K562 (cell line): ENCODE data around the gene CNGA3. TPM values are rescaled to one million over a fixed set of nuclear protein-coding genes. Genes with fewer than 3 reads are reported as not detected.

Experiments used
- ATAC-seq: fragments of 200-7000 bp; cut with Tn5 transposase; 3 replicates; pipeline ENCODE4 v1.9.1; 2020; ENCODE audit warnings: moderate library complexity
- BruUV-seq: library from RNA; stranded (reverse); fragments of 400-500 nt; replicated peaks from 2 replicates; lab custom pipeline; 2021; lab: Mats Ljungman, UMichigan
- CTCF ChIA-PET: fragments of 300-600 bp; formaldehyde crosslinking; extraction: SDS; loops from one replicate; lab custom pipeline; 2021; ENCODE audit warnings: low intra/inter-chr PET ratio; lab: Yijun Ruan, JAX
- POLR2A ChIA-PET: fragments of 300-600, 350-650 bp; sonication (Branson Sonifier 250); formaldehyde crosslinking; extraction: SDS; loops from one replicate; lab custom pipeline; 2021; ENCODE audit warnings: antibody characterized with exemption, inconsistent platforms; lab: Yijun Ruan, JAX
- DNase-seq, 4 experiments: peaks; one replicate each; pipeline versions ENCODE4 v3.0.0 to v3.0.0-alpha.2; 2011 to 2018; ENCODE audit warnings: low spot score in 3 of 4, mixed read lengths in 3 of 4; ENCODE audit errors: extremely low read depth in 1 of 4
- FAIRE-seq: peaks from 2 replicates; lab custom pipeline; 2011; peaks lifted over from hg19 to GRCh38; lab: Jason Lieb, UNC
- H2AFZ ChIP-seq: 2 replicates; pipeline ENCODE4 v1.6.0; 2011; ENCODE audit warnings: low read depth, low read length, control low read depth, inconsistent platforms
- H3K27ac ChIP-seq: fragments of 200-600 bp; 3 replicates; pipeline ENCODE4 v1.8.0; 2011; ENCODE audit warnings: low read depth, mild to moderate bottlenecking, control low read depth, inconsistent platforms, low read length, moderate library complexity, mixed read lengths; ENCODE audit errors: extremely low read depth
- H3K27me3 ChIP-seq, 2 experiments: fragments of 300-600 bp in 1 of 2; 2 replicates in 1 of 2; 3 replicates in 1 of 2; pipeline versions ENCODE4 v1.6.0 to v1.8.0; 2011; ENCODE audit warnings: inconsistent platforms in 2 of 2, low read length in 2 of 2, mild to moderate bottlenecking in 1 of 2, mixed read lengths in 1 of 2, moderate library complexity in 1 of 2; ENCODE audit not compliant: control insufficient read depth in 2 of 2, insufficient read depth in 2 of 2
- H3K36me3 ChIP-seq: fragments of 300-600 bp; 3 replicates; pipeline ENCODE4 v1.8.0; 2011; ENCODE audit warnings: mild to moderate bottlenecking, low read length, inconsistent platforms; ENCODE audit not compliant: control insufficient read depth, insufficient read depth
- H3K4me1 ChIP-seq, 2 experiments: fragments of 200-600 bp in 1 of 2; replicated peaks in 1 of 2; 2 replicates in 1 of 2; 3 replicates in 1 of 2; pipeline versions ENCODE4 v1.5.1 to v1.8.0; 2011; ENCODE audit warnings: inconsistent platforms in 2 of 2, low read length in 2 of 2, mild to moderate bottlenecking in 1 of 2, mixed read lengths in 1 of 2, moderate library complexity in 1 of 2; ENCODE audit not compliant: control insufficient read depth in 2 of 2, insufficient read depth in 2 of 2
- H3K4me2 ChIP-seq: 2 replicates; pipeline ENCODE4 v1.6.1; 2011; ENCODE audit warnings: low read length, control low read depth, inconsistent platforms, mixed read lengths; ENCODE audit not compliant: insufficient read depth
- H3K4me3 ChIP-seq: fragments of 200-600 bp; sonication (generic), shearing (Covaris generic); 2 replicates; pipeline ENCODE4 v1.5.1; 2016; ENCODE audit warnings: control low read depth, inconsistent platforms
- H3K79me2 ChIP-seq: fragments of 200-600 bp; 3 replicates; pipeline ENCODE4 v1.8.0; 2011; ENCODE audit warnings: low read length, inconsistent platforms; ENCODE audit not compliant: control insufficient read depth, insufficient read depth
- H3K9ac ChIP-seq, 2 experiments: 2 replicates each; pipeline versions ENCODE4 v1.6.0 to v1.6.1; 2011; ENCODE audit warnings: low read depth in 2 of 2, low read length in 2 of 2, control low read depth in 1 of 2, inconsistent platforms in 1 of 2, mild to moderate bottlenecking in 1 of 2, mixed read lengths in 1 of 2; ENCODE audit not compliant: insufficient read depth in 1 of 2
- H3K9me1 ChIP-seq: one replicate; pipeline ENCODE4 v1.6.0; 2011; ENCODE audit warnings: inconsistent platforms, mild to moderate bottlenecking, low read length, moderate library complexity; ENCODE audit not compliant: control insufficient read depth, insufficient read depth
- H3K9me3 ChIP-seq: replicated peaks from 2 replicates; pipeline ENCODE4 v1.5.1; 2011; ENCODE audit warnings: low read depth, low read length, inconsistent platforms; ENCODE audit not compliant: control insufficient read depth, insufficient read depth
- H4K20me1 ChIP-seq: replicated peaks from 2 replicates; pipeline ENCODE4 v1.6.1; 2011; ENCODE audit warnings: low read length, inconsistent platforms, mixed read lengths; ENCODE audit not compliant: control insufficient read depth, insufficient read depth
- MAZ ChIP-seq, 2 experiments: fragments of 450-650 bp in 1 of 2; sonication (generic) in 1 of 2; formaldehyde crosslinking; IDR thresholded peaks in 1 of 2; conservative IDR thresholded peaks in 1 of 2; 2 replicates each; pipeline versions ENCODE4 v1.4.0 to v1.5.0; 2020; ENCODE audit warnings: mild to moderate bottlenecking in 1 of 2, missing genetic modification reagents in 1 of 2
- MLX ChIP-seq, 2 experiments: fragments of 450-650 bp in 1 of 2; sonication (generic) in 1 of 2; formaldehyde crosslinking; conservative IDR thresholded peaks; 2 replicates each; pipeline versions ENCODE4 v1.4.0 to v1.8.1; 2020 to 2022; ENCODE audit warnings: mild to moderate bottlenecking in 1 of 2, missing genetic modification reagents in 1 of 2
- MTA2 ChIP-seq: fragments of 450-650 bp; IDR thresholded peaks from 2 replicates; pipeline ENCODE4 v1.6.1; 2016; ENCODE audit warnings: low read depth
- NKRF ChIP-seq: fragments of 450-650 bp; IDR thresholded peaks from 2 replicates; pipeline ENCODE4 v1.6.1; 2016; ENCODE audit warnings: borderline replicate concordance
- ZNF175 ChIP-seq: fragments of 200-800 bp; sonication (Bioruptor generic); IDR thresholded peaks from 2 replicates; pipeline ENCODE4 v1.6.1; 2016; ENCODE audit warnings: low read depth, mild to moderate bottlenecking, missing genetic modification characterization, missing compliant biosample characterization
- ZNF785 ChIP-seq: fragments of 250-450 bp; sonication (Bioruptor Pico); IDR thresholded peaks from 2 replicates; pipeline ENCODE4 v1.4.0; 2020; ENCODE audit warnings: mild to moderate bottlenecking
- ZSCAN32 ChIP-seq: fragments of 450-650 bp; formaldehyde crosslinking; IDR thresholded peaks from 2 replicates; pipeline ENCODE4 v1.4.0; 2020; ENCODE audit warnings: mild to moderate bottlenecking, moderate library complexity
- ZZZ3 ChIP-seq: fragments of 450-650 bp; IDR thresholded peaks from 2 replicates; pipeline ENCODE4 v1.6.1; 2016; ENCODE audit warnings: antibody characterized with exemption, mild to moderate bottlenecking, moderate library complexity
- WGBS: fragments of 100-300 bp; shearing (Covaris generic); methylation state at CpG from one replicate; pipeline ENCODE4 v1.1.6; 2016; ENCODE audit warnings: low coverage, mixed read lengths; ENCODE audit not compliant: insufficient coverage; ENCODE audit errors: missing lambda C conversion rate; 5-methylcytosine and 5-hydroxymethylcytosine counted together
- in situ Hi-C: fragments of 300-500 bp; cut with MboI; formaldehyde crosslinking; loops from 4 replicates; pipeline ENCODE4 v1.15.0; 2018; ENCODE audit warnings: inconsistent platforms, mixed read lengths
- intact Hi-C: fragments of 100-400 bp; cut with micrococcal nuclease; formaldehyde crosslinking; loops from 2 replicates; pipeline ENCODE4 v1.14.2; 2022
- polyA plus RNA-seq, 8 experiments: library from polyadenylated mRNA; depleted of rRNA in 4 of 8; stranded (reverse) in 5 of 8; unstranded in 3 of 8; fragments of >200 nt; fragmentation: Nextera tagmentation in 2 of 8; fragmentation: Illumina TruSeq in 1 of 8; extraction: Ambion mirVana in 2 of 8; extraction: Trizol in 1 of 8; gene quantifications; 2 replicates each; pipeline versions ENCODE4 v1.2.1 to v1.2.3, GENCODE V29; 2011 to 2014; ENCODE audit warnings: inconsistent platforms in 1 of 8, missing spikeins in 1 of 8
- total RNA-seq, 7 experiments: library from RNA; depleted of rRNA in 6 of 7; stranded (reverse); fragments of >200 nt in 6 of 7; fragmentation: Illumina TruSeq in 2 of 7; extraction: Trizol in 2 of 7; gene quantifications; 2 replicates each; pipeline versions ENCODE4 v1.2.1 to v1.2.3, GENCODE V29; 2011 to 2021; ENCODE audit warnings: low replicate concordance in 1 of 7

Gene CNGA3
- total and polyA plus RNA-seq, 9 of the 15 experiments (the other 6 are each of a cell fraction or from before 2014, with no cell fraction given) = not detected

GRCh38 chr2:98376996-98377395, 30.7 kb downstream of the CNGA3 start:
- no TSS peak for BruUV-seq
- no peak for FAIRE-seq

More at GRCh38 chr2:98376996-98377395, 30.7 kb downstream of the CNGA3 start:
- no peak overlapping the region for H3K27ac ChIP-seq
- H3K79me2 ChIP-seq = no peaks in the 10 kb centered on the region
- H3K4me3 ChIP-seq = no peak overlapping the region
- no peak for ATAC-seq
- intact Hi-C loops = no loop called here
- no peak overlapping the region for H3K9ac ChIP-seq
- POLR2A ChIA-PET = no interaction called here
- no peaks in the 10 kb centered on the region for H3K9me3 ChIP-seq
- in situ Hi-C loops = loop anchor here (25.0 kb wide), 1 partner anchor 565 kb away; no protein-coding TSS in a partner anchor
- DNase-seq = no peak
- H3K4me2 ChIP-seq = no peak overlapping the region
- no peak for TF ChIP-seq NKRF
- TF ChIP-seq ZNF785 (CRISPR knock-in tag) = no peak
- no peak for TF ChIP-seq MLX (CRISPR knock-in tag; conservative IDR thresholded peaks at IDR 0.05)
- TF ChIP-seq MTA2 = no peak
- TF ChIP-seq ZNF175 (CRISPR knock-in tag) = no peak
- no peak for TF ChIP-seq ZZZ3
- no peak for TF ChIP-seq ZSCAN32
- TF ChIP-seq MAZ (CRISPR knock-in tag; conservative IDR thresholded peaks at IDR 0.05 in 1 of 2, IDR thresholded peaks at IDR 0.05 in 1 of 2) = no peak
- no peaks in the 10 kb centered on the region; the same call in 1 of the 2 replicates for H4K20me1 ChIP-seq
- H3K4me1 ChIP-seq = no peaks in the 10 kb centered on the region
- H3K9me1 ChIP-seq = peaks cover 3% of the 10 kb centered on the region
- H3K36me3 ChIP-seq = no peaks in the 10 kb centered on the region
- 3% methylated on average over 8 of the region's 8 CpGs for whole genome bisulfite sequencing
- no peak overlapping the region for H2AFZ ChIP-seq
- peaks cover 29 to 71% of the 10 kb centered on the region in 2 experiments for H3K27me3 ChIP-seq
- CTCF ChIA-PET = no interaction called here
